Parathyroid adenoma (tissue), 2 donors: ENCODE results near the gene DIP2C.

Source experiments
- H2AFZ ChIP-seq: fragments of 300-600 bp; sonication (generic); one replicate; pipeline ENCODE4 v1.7.0; 2017; ENCODE audit warnings: antibody characterized with exemption, mild to moderate bottlenecking
- H3K27ac ChIP-seq: fragments of 300-600 bp; sonication (generic); one replicate; pipeline ENCODE4 v1.7.0; 2017
- H3K27me3 ChIP-seq: fragments of 300-600 bp; sonication (generic); one replicate; pipeline ENCODE4 v1.7.0; 2017; ENCODE audit warnings: low read length; ENCODE audit not compliant: control insufficient read depth, insufficient read depth
- H3K36me3 ChIP-seq: fragments of 300-600 bp; sonication (generic); one replicate; pipeline ENCODE4 v1.7.0; 2017; ENCODE audit warnings: low read length; ENCODE audit not compliant: control insufficient read depth, insufficient read depth
- H3K4me1 ChIP-seq: fragments of 300-600 bp; sonication (generic); one replicate; pipeline ENCODE4 v1.7.0; 2017; ENCODE audit warnings: control low read depth
- H3K4me2 ChIP-seq: fragments of 300-600 bp; sonication (generic); one replicate; pipeline ENCODE4 v1.7.0; 2017; ENCODE audit warnings: low read length
- H3K4me3 ChIP-seq: fragments of 300-600 bp; sonication (generic); one replicate; pipeline ENCODE4 v1.7.0; 2017; ENCODE audit warnings: low read depth, low read length
- H3K79me2 ChIP-seq: fragments of 300-600 bp; sonication (generic); one replicate; pipeline ENCODE4 v1.7.0; 2017; ENCODE audit warnings: control low read depth
- H3K9ac ChIP-seq: fragments of 300-600 bp; sonication (generic); one replicate; pipeline ENCODE4 v1.7.0; 2017; ENCODE audit warnings: mild to moderate bottlenecking
- H3K9me3 ChIP-seq: fragments of 300-600 bp; sonication (generic); one replicate; pipeline ENCODE4 v1.7.0; 2017; ENCODE audit warnings: low read length; ENCODE audit not compliant: control insufficient read depth
- CTCF ChIP-seq: fragments of 300-600 bp; sonication (generic); IDR thresholded peaks from one replicate; pipeline ENCODE4 v1.7.0; 2017; ENCODE audit warnings: antibody characterized with exemption, mild to moderate bottlenecking
- donor health status: primary hyperparathyroidism.

The DIP2C gene

GRCh38 chr10:523925-524324 is 165.5 kb downstream of the DIP2C start:
- Histone ChIP-seq H3K4me1 (peaks cover 21% of the 10 kb centered on the region), H3K27ac (no peak overlapping the region), H3K79me2 (peaks cover 30% of the 10 kb centered on the region)

GRCh38 chr10:522350-522749 is 167.1 kb downstream of the DIP2C start:
- TF ChIP-seq CTCF: no peak

More at GRCh38 chr10:523925-524324, 165.5 kb downstream of the DIP2C start:
- Histone ChIP-seq H3K27me3 (no peaks in the 10 kb centered on the region), H3K9ac (no peak overlapping the region), H3K36me3 (no peaks in the 10 kb centered on the region), H3K4me2 (no peak overlapping the region), H2AFZ (no peak overlapping the region), H3K9me3 (no peaks in the 10 kb centered on the region), H3K4me3 (no peak overlapping the region)
- no peak for TF ChIP-seq CTCF

GRCh38 chr10:521261-522250 is 167.9 kb downstream of the DIP2C start:
- Histone ChIP-seq H3K9ac (no peak overlapping the region), H3K4me3 (no peak overlapping the region), H3K4me1 (peaks cover 15% of the 10 kb centered on the region), H3K4me2 (no peak overlapping the region), H3K27ac (no peak overlapping the region), H3K79me2 (peaks cover 31% of the 10 kb centered on the region), H2AFZ (no peak overlapping the region), H3K9me3 (no peaks in the 10 kb centered on the region), H3K27me3 (no peaks in the 10 kb centered on the region), H3K36me3 (no peaks in the 10 kb centered on the region)
- TF ChIP-seq CTCF: no peak

More at GRCh38 chr10:522350-522749, 167.1 kb downstream of the DIP2C start:
- H3K4me3 ChIP-seq: no peak overlapping the region
- peaks cover 21% of the 10 kb centered on the region for H3K4me1 ChIP-seq
- no peak overlapping the region for H3K27ac ChIP-seq
- peaks cover 31% of the 10 kb centered on the region for H3K79me2 ChIP-seq
- H3K9ac ChIP-seq: no peak overlapping the region
- no peaks in the 10 kb centered on the region for H3K27me3 ChIP-seq
- H3K9me3 ChIP-seq: no peaks in the 10 kb centered on the region
- H2AFZ ChIP-seq: no peak overlapping the region
- no peak overlapping the region for H3K4me2 ChIP-seq
- no peaks in the 10 kb centered on the region for H3K36me3 ChIP-seq

- Histone ChIP-seq H3K36me3 (no peaks in the 10 kb centered on the region), H3K79me2 (peaks cover 31% of the 10 kb centered on the region), H2AFZ (no peak overlapping the region), H3K9me3 (no peaks in the 10 kb centered on the region), H3K27me3 (no peaks in the 10 kb centered on the region), H3K9ac (no peak overlapping the region), H3K27ac (no peak overlapping the region), H3K4me3 (no peak overlapping the region), H3K4me2 (no peak overlapping the region), H3K4me1 (peaks cover 13% of the 10 kb centered on the region)
- no peak for TF ChIP-seq CTCF
Measured at GRCh38 chr10:520402-520787, 169.1 kb downstream of the DIP2C start.
